ENCODE data around the gene TDP1.

TDP1 gene

GRCh38 chr14:89947344-89947743 lies 8.4 kb upstream of the TDP1 start:
- no peak for DNase-seq

- no peak for DNase-seq
Observed at GRCh38 chr14:89952576-89952975, 3.2 kb upstream of the TDP1 start.

GRCh38 chr14:89953602-89954001 lies 2.1 kb upstream of the TDP1 start:
- no peak for DNase-seq

GRCh38 chr14:89954070-89955021 lies 1.4 kb upstream of the TDP1 start, which contains the start of gene EFCAB11:
EFCAB11 (minus strand) TSS chr14:89954730; CDS start chr14:89954660, 70 bp downstream.
- peak; percentile 97 for DNase-seq

GRCh38 chr14:89955022-89955744 lies 544 bp upstream of the TDP1 start:
- no peak for DNase-seq

GRCh38 chr14:89956661-89957009 lies 908 bp downstream of the TDP1 start:
- no peak for DNase-seq

GRCh38 chr14:89957376-89957775 lies 1.6 kb downstream of the TDP1 start:
- no peak for DNase-seq

- DNase-seq: no peak
Observed at GRCh38 chr14:89957791-89958190, 2.1 kb downstream of the TDP1 start.

- no peak for DNase-seq
Observed at GRCh38 chr14:89958966-89959365, 3.2 kb downstream of the TDP1 start.

- no peak for DNase-seq
Observed at GRCh38 chr14:89959853-89960445, 4.2 kb downstream of the TDP1 start.

GRCh38 chr14:89960914-89961313 lies 5.2 kb downstream of the TDP1 start:
- no peak for DNase-seq

- no peak for DNase-seq
Observed at GRCh38 chr14:89963288-89963978, 7.7 kb downstream of the TDP1 start.

- no peak for DNase-seq
Observed at GRCh38 chr14:89965839-89966238, 10.1 kb downstream of the TDP1 start.

GRCh38 chr14:89973234-89973823 lies 17.6 kb downstream of the TDP1 start:
- DNase-seq: peak; percentile 44

- no peak for DNase-seq
Observed at GRCh38 chr14:89977668-89978067, 21.9 kb downstream of the TDP1 start.

GRCh38 chr14:89978656-89979055 lies 22.9 kb downstream of the TDP1 start:
- DNase-seq: no peak

- DNase-seq: no peak
Observed at GRCh38 chr14:89983375-89983774, 27.6 kb downstream of the TDP1 start.

GRCh38 chr14:89986462-89987160 lies 30.9 kb downstream of the TDP1 start:
- DNase-seq: no peak

- no peak for DNase-seq
Observed at GRCh38 chr14:89987161-89987475, 31.4 kb downstream of the TDP1 start.

- no peak for DNase-seq
Observed at GRCh38 chr14:89988787-89989186, 33.1 kb downstream of the TDP1 start.

- no peak for DNase-seq
Observed at GRCh38 chr14:89990218-89990617, 34.5 kb downstream of the TDP1 start.

- no peak for DNase-seq
Observed at GRCh38 chr14:89990623-89991275, 35.0 kb downstream of the TDP1 start.
